ENCODE results near the gene TMEM164.

DNA sequence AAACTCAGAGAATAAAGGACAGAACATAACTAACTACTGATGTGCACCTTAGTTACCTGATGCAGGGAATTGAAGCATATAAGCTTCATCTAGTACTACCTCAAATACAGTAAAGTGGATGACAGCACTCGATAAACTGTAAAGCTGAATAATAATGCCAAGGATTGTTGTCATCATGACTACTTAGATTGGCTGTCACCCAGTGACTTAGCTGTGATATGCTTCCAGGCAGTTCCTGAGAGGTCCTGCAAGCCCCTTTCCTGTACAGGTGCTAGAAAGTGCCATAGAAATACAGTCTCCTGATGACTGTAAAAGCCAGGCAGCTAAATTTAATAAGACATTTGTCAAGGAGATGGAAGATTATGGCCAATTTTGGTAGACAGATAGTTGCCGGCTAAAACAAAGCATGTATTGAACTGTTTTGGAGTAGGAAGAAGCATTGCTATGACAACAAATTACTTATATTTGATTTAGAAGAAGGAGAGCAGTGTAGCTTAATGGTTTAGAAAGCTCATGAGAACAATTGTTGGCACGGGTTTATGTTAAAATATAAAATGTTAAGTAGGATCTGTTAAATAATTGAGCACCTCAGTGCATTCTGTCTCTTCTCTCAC is 29.7 kb downstream of the TMEM164 start:
- TF ChIP-seq CTBP1 (IDR thresholded peaks at IDR 0.05; ENCODE audit: borderline replicate concordance) (no peak), PKNOX1 (IDR thresholded peaks at IDR 0.05) (no peak), ZNF384 (IDR thresholded peaks at IDR 0.05) (no peak), FOXK2 (IDR thresholded peaks at IDR 0.05) (no peak), NFRKB (IDR thresholded peaks at IDR 0.05) (no peak), HDGF (IDR thresholded peaks at IDR 0.05; ENCODE audit: borderline replicate concordance) (no peak), ELF4 (IDR thresholded peaks at IDR 0.05) (no peak), ARNT (IDR thresholded peaks at IDR 0.05) (no peak), SUZ12 (IDR thresholded peaks at IDR 0.05) (no peak), BHLHE40 (IDR thresholded peaks at IDR 0.05; ENCODE audit: borderline replicate concordance) (no peak), FOXM1 (IDR thresholded peaks at IDR 0.05; ENCODE audit: borderline replicate concordance) (no peak)

Data from HEK293T (cell line).